NCI-H2227 (cell line): ENCODE results near the gene IQSEC3.
"Not testable (repeated sequence)": the region's sequence is repeated elsewhere in the genome, so short reads cannot be mapped to it uniquely, and the experiment has no call there.

Experiments
- DNase-seq: peaks from one replicate; lab custom pipeline; 2025; ENCODE audit not compliant: unreplicated experiment; lab: John Stamatoyannopoulos, UW

The IQSEC3 gene

DNA sequence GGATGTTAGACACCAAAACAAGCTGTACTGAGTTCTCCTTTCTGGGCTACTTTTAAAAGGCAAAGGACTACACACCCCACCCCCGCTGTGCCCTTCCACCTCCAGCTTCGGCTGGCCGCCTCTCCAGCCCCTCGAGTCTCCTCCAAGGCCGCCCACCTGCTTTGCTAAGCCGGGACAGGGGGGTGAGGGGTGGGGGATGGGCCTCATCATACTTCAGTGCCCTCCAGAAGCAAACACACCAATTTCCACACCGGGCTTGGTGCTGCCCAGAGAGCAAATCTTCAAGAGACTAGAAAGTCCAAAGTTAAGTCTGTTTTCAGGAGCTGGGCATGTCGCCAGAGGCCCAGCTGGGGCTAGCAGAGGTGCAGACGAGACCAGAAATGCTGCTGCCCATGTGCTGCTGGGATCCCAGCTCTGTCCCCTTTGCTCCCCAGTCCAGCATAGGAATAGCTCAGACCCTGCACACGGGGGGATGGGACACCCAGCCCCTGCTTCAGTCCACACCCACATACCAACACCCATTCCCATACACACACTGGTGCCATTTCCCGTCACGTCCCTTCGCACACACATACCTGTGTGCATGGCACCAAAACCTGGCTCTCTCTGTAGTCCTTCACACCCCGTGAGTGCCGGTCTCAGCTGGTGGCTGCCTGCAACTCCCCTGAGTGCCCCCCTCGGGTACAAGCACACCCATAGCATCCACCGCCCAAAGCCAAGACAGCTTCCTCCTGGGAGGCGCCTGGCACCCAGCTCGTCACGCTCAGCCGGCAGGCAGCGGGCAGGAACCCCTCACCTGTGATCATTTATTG is 146.4 kb downstream of the IQSEC3 start:
- no peak for DNase-seq

DNA sequence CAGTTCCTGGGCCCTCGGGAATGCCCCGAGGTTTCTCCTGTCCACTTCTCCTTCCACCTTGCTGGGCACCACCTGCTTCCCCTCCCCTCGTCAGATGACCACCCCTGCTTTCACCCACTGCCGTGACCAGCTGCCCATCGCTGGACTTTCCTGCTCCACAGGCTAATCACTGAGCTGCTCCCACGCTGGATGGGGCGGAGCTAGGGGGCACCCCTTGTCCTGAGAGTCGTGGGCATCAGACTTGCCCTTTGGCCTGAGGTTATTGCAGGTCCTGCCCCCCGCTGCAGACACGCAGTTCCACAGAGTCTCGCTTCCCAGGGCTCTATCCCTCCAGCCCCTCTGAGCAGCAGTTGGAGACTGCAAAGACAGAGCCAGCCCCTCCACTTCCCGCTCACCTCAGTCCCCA is 147.0 kb downstream of the IQSEC3 start:
- DNase-seq = no peak

DNA sequence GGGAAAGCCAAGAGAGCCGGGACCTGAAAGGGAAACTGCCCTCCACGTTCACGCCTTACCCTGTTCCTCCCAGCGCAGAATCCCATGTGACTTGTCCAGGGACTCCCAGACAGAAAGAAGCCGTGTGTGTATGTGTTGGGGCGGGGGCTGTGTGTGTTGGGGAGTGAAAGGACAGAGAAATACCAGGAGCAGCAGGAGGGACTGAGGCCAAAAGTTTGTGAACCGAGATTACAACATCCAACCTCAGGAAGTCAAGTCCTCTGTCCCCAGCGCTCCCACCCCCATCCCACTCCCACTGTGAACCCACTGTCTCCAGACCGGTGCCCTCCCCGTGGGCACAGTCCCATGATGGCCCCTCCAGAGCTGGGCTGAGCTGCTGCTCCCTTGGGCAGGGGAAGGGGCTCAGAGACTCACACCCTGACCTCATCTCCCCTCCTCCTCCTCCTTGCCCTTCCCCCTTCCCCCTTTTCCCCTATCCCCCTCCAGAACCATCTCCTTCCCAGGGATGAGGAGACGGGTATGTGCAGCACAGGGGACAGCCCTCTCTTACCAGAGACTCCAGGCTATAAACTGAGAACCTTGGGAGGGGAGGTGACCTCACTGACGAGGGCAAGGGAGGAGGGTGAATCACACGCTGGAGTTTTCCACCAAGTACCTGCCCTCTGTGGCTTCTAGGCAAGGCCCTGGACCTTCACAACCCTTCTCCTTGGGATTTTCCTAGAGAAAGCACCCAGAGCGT is 147.6 kb downstream of the IQSEC3 start, which contains the start of gene SLC6A12:
Gene SLC6A12 (minus strand): TSS at position 155 of the 739 bp plus-strand sequence. CDS start 4,171 bp downstream, outside the sequence.
- no peak for DNase-seq

DNA sequence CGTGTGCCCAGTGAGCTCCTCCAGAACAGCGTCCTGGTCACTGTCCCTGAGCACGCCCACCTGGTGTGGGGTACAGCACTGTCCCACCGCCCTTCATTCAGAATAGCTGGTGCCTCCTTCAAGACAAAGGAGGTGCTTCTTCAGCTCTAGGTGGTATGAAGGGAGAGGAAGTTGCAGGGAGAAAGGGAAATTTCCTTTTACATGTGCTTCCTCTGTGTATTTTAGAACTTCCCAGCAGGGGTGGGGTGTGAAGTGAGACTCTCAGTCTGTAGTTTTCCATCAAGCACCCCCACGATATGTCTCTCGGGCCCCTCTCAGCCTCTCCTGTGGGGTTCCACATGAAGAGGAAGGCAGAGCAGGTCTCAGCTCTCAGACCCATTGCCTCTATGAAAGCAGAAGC is 148.5 kb downstream of the IQSEC3 start:
- DNase-seq = no peak

DNA sequence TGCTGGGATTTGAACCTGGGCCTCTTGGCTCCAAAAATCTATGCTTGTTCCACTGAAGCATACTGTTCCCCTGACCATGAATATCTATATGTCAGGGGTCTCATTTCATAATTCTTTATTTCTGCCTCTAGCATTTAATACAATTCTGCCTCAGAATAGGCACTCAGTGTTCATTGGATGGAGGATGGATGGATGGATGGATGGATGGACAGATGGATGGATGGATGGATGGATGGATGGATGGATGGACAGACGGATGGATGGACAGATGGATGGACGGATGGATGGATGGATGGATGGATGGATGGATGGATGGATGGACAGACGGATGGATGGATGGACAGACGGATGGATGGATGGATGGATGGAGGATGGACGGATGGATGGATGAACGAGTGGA is 150.5 kb downstream of the IQSEC3 start:
- DNase-seq = not testable (repeated sequence)

DNA sequence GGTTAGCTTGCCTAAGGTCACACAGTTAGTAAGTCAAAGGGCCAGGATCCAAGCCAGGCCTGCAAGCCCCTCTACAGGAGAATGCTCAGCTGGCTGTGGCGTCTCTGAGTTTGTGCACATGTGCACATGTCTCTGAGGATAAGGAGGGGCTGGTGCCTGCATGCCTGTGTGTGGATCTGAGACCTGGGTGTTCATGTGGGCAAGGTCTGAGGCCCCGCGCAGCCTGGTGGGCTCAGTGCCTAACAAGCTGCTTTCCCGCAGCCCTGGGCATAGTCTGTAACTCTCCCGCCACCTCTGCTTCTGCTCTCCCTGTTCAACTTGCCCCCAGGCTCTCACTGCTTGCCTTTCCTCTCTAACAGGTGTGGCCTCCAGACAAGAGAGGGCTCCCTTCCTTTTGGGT is 151.7 kb downstream of the IQSEC3 start:
- DNase-seq = no peak

DNA sequence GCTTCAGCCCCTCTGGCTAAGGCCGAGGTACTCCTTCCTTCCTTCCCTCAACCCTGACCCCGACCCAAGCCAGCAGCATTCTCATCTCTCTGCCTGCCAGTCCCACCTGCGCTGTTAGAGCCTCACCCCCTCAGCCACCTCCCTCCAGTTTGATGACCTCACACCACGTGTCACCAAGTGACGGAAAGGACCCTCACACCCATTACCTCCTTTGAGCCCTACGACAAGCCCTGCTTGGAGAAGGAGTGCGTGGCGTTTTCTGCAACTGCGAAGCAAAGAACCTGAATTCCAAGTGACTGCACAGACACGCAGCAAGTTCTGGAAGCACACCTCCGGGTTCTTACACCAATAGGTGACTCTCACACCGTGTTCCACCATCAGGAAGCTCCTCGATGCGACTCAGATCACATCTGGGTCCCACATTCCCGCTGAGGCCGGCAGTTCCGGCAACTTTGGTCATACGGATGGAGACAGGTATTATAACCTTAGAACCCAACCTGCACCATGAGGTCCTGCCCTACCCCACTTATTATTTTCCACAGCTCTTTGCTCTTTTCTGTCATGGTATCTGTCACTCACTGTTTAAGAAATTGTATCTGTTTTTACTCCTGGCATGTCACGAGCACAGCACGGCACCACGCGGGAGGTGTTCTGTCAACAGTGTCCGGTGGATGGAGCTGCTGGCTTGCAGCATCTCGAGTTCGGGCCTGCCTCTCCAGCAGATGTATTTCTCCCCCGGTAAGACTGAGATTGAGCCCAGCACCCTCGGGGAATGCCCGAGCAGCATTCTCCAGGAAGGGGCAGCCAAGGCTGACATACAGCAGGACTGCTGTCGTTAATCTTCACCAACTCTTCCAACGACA is 152.4 kb downstream of the IQSEC3 start:
- DNase-seq = no peak

DNA sequence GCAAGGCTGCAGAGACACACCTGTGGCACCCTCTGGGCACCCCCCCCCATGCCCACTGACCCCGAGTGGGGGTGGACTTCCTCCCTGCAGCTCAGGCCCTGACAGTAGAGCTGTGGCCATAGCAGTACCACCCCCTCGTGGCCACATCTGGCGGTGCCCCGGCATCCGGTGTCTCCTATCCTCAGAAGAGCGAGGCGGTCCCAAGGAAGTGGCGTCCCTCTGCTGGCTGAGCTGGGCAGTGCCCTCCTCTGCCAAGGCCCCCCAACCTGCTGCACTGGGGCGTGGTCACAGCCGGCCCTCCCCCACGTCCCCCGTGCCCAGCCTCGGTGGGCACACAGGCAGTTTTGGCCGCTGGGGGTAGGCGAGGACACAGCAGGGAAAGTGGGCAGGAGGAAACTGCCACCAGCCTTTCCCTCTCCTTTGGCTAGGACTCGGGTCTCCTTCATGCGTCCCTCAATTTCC is 153.4 kb downstream of the IQSEC3 start:
- no peak for DNase-seq

DNA sequence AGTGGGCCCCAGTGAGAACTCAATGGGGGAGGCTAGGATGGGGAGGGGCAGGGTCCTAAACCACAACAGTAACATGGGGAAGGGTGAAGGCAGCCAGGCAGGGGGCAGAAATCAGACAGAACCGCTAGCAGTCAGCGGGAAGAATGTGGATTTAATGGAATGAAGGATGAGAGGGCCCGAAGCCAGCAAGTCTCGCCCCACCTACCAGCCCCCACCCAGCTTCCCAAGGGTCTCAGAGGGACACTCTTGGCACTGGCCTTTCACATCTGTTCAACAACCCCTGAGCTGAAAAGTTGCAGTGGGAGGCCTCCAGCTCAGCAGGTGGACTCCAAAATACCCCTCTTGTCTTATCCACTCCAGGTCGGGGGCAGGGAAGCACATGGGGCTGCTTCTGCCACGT is 153.9 kb downstream of the IQSEC3 start:
- DNase-seq = no peak

DNA sequence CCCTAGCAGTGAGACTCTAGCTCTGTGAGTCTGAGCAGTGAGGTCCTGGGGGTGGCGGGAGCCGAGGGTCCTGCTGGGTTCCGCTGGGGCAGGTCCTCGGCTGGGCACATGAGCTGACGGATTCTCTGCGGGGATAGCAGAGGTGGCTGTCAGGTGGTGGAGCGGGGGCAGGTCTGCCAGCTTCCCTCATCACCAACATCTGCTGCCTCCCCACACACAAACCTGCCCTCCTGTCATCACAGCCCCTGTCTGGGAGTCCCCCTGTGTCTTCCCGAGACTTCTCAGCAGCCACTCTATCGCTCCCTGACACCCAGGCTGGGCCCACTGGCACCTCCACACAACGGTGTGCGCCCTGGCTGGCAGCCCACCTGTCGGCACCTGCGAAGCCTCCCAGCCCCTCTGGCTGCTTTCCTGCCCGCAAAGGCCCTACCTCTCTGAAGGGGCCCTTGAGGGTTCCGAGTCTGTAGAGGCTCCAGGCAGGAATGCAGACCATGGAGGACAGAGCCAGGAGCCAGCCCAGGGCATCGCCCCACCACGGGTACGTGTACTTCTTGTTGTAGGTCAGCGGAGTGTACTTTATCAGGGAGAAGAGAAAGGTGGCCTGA is 154.5 kb downstream of the IQSEC3 start:
- no peak for DNase-seq

DNA sequence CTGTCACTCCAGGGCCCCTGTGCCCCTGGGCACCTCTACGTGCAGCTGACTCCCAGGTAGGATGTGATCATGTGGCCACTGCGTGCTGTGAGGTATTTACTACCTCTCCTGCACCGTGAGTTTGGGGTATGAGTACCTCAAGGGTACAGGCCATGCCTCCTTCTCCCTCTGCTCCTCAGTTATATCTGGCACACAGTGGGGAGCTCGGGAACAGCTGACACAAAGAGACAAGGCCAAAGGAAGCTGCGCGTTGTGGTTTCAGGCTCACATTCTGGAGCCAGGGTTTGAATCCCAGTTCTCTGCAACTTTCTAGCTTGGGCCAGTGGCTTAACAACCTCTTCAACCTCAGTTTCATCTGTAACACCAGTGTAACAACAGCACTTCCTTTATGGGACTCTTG is 155.2 kb downstream of the IQSEC3 start:
- no peak for DNase-seq

DNA sequence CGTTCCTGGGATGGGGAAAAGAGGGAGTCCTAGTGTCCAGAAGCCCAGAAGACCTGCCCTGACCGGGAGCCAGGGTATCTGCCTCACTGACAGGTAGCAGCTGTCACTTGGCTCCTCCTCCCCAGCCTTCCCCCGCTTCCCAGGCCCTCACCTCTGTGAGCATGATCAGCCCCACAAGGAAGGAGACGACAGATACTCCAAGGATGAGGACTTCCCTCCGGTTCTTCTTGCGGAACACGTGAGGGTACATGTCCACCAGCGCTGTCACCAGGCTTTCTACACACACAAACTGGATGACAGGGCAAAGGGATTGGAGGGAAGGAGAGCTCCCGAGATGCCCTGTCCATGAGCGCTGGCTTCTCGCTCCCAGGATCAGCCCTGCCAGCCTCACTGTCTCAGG is 157.3 kb downstream of the IQSEC3 start:
- no peak for DNase-seq

DNA sequence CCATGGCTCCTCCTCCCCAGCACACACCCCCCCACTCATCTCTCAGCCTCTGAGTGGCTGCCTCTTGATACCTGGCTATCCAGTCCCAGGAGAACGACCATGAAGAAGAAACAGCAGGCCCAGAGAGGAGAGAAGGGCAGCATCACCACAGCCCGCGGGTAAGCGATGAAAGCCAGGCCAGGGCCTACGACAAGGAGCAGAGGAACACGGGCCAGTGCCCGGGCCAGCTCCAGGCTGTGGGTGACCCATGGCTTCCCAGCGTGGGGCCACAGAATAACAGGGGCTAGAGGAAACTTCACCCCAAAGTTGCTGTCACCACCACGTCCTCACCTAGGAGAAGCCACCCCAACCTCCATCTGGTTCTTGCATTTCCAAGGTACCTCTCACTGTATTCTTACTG is 157.8 kb downstream of the IQSEC3 start:
- no peak for DNase-seq

DNA sequence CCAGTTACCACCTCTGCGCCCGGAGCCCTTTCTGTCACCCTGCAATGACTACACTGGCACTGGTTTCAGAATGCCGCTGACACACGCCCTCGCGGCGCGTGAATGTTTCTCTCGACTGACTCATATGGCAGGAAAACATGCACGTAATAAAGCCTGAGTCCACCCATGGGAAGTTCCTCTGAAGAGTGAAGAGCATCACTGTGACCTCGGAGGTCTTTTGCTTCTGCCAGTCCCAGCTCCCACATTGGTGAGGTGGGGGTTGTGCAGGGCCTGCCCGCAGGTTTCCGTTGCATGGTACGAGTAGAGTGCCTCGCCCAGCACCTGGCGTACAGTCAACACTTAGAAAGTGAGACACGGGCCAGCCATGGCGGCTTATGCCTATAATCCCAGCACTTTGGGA is 158.4 kb downstream of the IQSEC3 start:
- no peak for DNase-seq

DNA sequence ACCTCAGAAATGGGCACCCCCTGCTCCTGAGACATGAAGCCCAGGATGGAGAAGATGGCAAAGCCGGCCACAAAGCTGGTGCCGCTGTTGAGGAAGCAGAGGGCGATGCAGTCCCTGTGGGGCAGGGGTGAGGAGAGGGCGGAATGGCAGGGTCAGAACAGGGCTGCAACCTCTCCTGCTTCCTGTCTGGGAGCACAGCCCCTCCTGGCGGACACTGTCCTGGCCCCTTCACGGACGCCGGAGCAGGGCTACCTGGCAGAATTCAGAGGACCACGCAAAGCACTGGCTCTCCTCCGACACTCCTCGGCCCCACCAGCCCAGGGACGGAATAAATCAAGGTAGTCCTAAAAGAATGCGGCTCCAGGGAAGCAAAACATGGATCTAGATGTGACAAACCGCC is 159.8 kb downstream of the IQSEC3 start:
- no peak for DNase-seq

DNA sequence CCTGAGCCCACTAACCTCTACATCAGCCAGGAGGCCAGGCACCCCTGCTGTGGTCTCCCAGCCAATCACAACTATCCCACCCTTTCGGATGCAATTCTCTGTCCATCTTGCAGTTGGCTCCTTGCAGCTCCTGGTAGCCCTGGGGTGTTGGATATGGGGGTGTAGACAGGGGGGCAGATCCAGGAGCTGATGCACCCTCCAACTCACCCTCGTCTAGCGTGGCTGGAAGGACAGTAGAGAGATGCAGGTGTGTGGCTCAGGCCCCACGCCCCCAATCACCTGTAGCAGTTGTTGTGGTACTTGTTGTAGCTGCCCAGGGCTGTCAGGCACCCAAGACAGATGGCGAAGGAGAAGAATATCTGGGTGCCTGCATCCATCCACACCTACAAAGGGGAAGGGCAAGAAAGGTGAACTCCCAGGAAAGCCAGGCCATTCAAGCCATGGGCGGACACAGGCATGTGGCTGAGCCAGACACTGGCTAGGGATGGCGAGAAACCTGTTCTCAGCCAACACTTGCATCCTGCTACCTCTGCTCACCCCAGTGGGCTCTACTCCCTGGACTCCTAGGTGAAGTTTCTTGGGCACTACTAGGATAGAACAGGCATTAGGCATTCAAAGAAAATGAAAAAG is 160.8 kb downstream of the IQSEC3 start:
- DNase-seq = no peak
